ENCODE measurements around the gene DNAJC6.
A peak's percentile ranks its signal among the peaks of the same experiment; 100 is the strongest.

DNAJC6 gene

GRCh38 chr1:65265651-65266351 is 43.5 kb upstream of the DNAJC6 start:
- H3K4me3 ChIP-seq (ENCODE audit: low read depth, low read length): peak overlapping the region; percentile 31

DNA sequence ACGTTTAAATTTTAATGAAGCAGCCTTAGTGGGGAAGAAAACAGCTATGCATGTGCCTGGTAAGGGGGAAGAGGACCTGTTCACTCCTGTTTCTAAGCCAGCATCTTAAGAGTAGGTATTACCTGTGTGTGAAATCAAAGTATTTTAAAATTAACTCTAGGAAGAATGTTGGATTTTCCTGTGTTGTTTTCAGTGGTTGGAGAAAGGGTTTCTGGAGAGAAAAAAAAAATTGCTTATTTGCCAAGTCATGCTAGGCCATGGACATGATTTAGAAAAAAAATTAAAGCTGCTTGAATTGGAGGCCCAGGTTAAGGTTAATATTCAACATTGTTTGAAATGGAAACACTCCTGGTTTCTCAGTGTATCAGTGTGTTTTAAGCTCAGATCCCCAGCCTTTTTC is 42.9 kb upstream of the DNAJC6 start:
- no peak overlapping the region for H3K4me3 ChIP-seq (ENCODE audit: low read depth, low read length)
- no peak for TF ChIP-seq CTCF (IDR thresholded peaks at IDR 0.05; ENCODE audit: borderline replicate concordance, insufficient read depth, low read depth, low read length)

More at GRCh38 chr1:65265651-65266351, 43.5 kb upstream of the DNAJC6 start:
- no peak for TF ChIP-seq CTCF (IDR thresholded peaks at IDR 0.05; ENCODE audit: borderline replicate concordance, insufficient read depth, low read depth, low read length)

- H3K4me3 ChIP-seq (ENCODE audit: low read depth, low read length): no peak overlapping the region
- no peak for TF ChIP-seq CTCF (IDR thresholded peaks at IDR 0.05; ENCODE audit: borderline replicate concordance, insufficient read depth, low read depth, low read length)
These were observed 42.1 kb upstream of the DNAJC6 start for GRCh38 chr1:65267271-65267670.

DNA sequence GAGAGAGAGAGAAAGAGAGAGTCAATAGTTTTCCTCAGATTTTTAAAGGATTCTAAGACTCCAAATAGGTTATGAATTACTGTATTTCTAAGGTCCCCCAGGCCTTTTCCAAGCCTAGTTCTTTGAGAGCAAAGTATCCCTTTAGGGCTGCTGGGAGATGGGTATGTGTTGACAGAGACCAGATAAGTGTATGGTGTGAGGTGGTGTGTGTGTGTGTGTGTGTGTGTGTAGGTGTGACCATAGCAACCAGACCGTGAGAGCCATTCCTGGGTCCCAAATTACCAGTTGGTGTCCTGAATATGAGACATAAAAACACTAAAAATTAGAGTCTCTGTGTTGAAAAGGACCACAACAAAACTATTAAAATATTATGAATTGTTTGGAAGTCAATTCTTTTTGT is 41.7 kb upstream of the DNAJC6 start:
- H3K4me3 ChIP-seq (ENCODE audit: low read depth, low read length): no peak overlapping the region
- TF ChIP-seq CTCF (IDR thresholded peaks at IDR 0.05; ENCODE audit: borderline replicate concordance, insufficient read depth, low read depth, low read length): no peak

GRCh38 chr1:65269612-65270011 is 39.7 kb upstream of the DNAJC6 start:
- no peak for TF ChIP-seq CTCF (IDR thresholded peaks at IDR 0.05; ENCODE audit: borderline replicate concordance, insufficient read depth, low read depth, low read length)
- H3K4me3 ChIP-seq (ENCODE audit: low read depth, low read length): no peak overlapping the region

DNA sequence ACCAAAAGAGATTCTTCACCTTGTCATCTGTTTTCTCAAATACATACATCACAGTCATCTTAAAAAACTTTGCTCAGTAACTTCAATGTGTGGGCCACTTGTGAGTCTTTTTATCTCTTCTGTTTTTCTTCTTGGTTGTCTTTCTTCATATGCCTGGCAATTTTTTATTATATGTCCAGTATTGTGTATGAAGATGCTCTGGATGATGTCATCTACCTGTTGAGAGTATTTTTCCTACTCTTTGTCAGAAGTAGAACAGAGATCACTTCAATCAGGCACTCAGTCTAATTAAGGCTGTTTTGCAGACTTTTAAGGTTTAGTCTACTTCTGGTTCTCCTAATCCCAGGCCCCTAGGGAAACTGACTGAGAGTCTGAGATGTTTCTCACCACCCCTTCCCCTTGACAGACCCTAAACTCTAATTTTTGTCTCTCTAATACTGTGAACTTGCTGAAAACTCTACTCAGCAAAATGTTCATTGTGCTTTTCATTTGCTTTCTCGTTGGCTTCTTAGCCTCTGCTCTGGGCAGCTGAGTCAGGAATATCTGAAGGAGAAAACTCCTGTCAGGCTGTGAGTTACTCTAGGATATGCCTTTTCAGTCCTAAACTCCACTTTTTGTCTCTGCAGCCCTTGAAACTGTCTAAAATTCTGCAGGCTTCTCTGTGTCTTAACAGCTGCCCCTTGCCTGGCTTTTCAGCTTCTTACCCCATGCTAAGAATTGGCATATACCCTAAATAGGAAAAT is 33.0 kb upstream of the DNAJC6 start:
- H3K4me3 ChIP-seq (ENCODE audit: low read depth, low read length): no peak overlapping the region
- no peak for TF ChIP-seq CTCF (IDR thresholded peaks at IDR 0.05; ENCODE audit: borderline replicate concordance, insufficient read depth, low read depth, low read length)
